HCT116 (cell line): Measurements from ENCODE around the gene FBXL17.

ENCODE experiments used
- CTCF ChIP-seq, 3 experiments: fragments of 200-600 bp in 1 of 3; sonication (generic) in 1 of 3; IDR thresholded peaks in 2 of 3; conservative IDR thresholded peaks in 1 of 3; 2 replicates each; pipeline ENCODE4 v1.5.1; 2012 to 2017; ENCODE audit warnings: low read depth in 2 of 3, low read length in 2 of 3, antibody characterized with exemption in 1 of 3, borderline replicate concordance in 1 of 3, control low read depth in 1 of 3, mild to moderate bottlenecking in 1 of 3, mixed read lengths in 1 of 3, mixed run types in 1 of 3, moderate library complexity in 1 of 3; ENCODE audit not compliant: insufficient read depth in 1 of 3
- EZH2 ChIP-seq: fragments of 200-600 bp; sonication (generic); IDR thresholded peaks from 2 replicates; pipeline ENCODE4 v1.6.1; 2017; ENCODE audit warnings: antibody characterized with exemption, mixed run types
- FOSL1 ChIP-seq: IDR thresholded peaks from 2 replicates; pipeline ENCODE4 v1.6.1; 2012; ENCODE audit warnings: low read depth
- JUND ChIP-seq: IDR thresholded peaks from 2 replicates; pipeline ENCODE4 v1.6.1; 2012
- POLR2A ChIP-seq: IDR thresholded peaks from 2 replicates; pipeline ENCODE4 v1.7.0; 2011; ENCODE audit warnings: borderline replicate concordance; ENCODE audit not compliant: insufficient read depth, insufficient read length; ENCODE audit errors: extremely low read depth
- POLR2AphosphoS5 ChIP-seq: IDR thresholded peaks from 2 replicates; pipeline ENCODE4 v1.6.1; 2011; ENCODE audit warnings: mild to moderate bottlenecking, low read depth, low read length, moderate library complexity
- SRF ChIP-seq: IDR thresholded peaks from 2 replicates; pipeline ENCODE4 v1.6.1; 2012; ENCODE audit warnings: low read depth

DNA sequence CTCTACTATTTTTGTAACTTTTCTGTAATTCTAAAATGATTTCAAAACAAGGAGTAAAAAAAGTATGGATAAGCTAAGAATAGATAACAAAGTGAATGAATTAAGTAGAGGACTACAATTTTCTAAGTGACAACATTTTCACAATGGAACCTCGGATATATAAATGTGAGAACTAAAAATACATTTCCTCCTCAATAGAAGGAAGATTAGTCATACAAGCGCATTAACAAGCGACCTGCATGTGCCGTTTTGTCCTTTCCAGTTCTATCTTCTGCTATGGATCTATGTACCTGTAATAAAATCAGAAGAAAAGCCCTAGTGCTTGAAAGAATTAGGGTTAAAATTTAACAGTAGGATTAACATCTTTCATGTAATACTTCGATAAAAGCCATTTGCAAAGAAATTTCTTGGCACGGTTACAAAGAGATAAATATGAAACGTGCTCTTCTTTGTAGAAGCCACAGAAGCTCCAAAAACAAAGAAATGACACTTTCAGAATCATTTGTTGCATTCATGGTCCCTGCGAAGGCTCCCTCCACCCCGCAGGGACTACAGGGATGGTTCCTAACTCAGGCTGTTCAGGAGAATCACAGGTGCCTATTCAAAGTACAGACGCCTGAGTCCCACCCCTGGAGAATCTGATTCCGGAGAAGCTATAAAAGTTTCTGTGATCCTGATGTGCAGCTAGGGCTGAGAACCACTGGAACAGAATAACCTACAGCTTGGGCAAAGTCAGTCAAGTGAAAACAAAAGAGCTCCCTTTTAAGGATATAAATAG is 494.5 kb downstream of the FBXL17 start:
- no peak for TF ChIP-seq POLR2A
- TF ChIP-seq SRF, result no peak
- TF ChIP-seq CTCF (IDR thresholded peaks at IDR 0.05 in 2 of 3, conservative IDR thresholded peaks at IDR 0.05 in 1 of 3; ENCODE audit: borderline replicate concordance in 1 of 3, insufficient read depth in 1 of 3, low read depth in 2 of 3, low read length in 2 of 3), result no peak
- no peak for TF ChIP-seq EZH2
- TF ChIP-seq POLR2AphosphoS5, result no peak
- TF ChIP-seq FOSL1, result no peak
- no peak for TF ChIP-seq JUND
